ENCODE data around the gene SPAG5. TPM values are rescaled to one million over a fixed set of nuclear protein-coding genes. Genes with fewer than 3 reads are reported as not detected.
"Not testable (repeated sequence)": the region's sequence is repeated elsewhere in the genome, so short reads cannot be mapped to it uniquely, and the experiment has no call there.

SPAG5 gene
- total RNA-seq, 1 donor from 2014 or later = 1.0 TPM

DNA sequence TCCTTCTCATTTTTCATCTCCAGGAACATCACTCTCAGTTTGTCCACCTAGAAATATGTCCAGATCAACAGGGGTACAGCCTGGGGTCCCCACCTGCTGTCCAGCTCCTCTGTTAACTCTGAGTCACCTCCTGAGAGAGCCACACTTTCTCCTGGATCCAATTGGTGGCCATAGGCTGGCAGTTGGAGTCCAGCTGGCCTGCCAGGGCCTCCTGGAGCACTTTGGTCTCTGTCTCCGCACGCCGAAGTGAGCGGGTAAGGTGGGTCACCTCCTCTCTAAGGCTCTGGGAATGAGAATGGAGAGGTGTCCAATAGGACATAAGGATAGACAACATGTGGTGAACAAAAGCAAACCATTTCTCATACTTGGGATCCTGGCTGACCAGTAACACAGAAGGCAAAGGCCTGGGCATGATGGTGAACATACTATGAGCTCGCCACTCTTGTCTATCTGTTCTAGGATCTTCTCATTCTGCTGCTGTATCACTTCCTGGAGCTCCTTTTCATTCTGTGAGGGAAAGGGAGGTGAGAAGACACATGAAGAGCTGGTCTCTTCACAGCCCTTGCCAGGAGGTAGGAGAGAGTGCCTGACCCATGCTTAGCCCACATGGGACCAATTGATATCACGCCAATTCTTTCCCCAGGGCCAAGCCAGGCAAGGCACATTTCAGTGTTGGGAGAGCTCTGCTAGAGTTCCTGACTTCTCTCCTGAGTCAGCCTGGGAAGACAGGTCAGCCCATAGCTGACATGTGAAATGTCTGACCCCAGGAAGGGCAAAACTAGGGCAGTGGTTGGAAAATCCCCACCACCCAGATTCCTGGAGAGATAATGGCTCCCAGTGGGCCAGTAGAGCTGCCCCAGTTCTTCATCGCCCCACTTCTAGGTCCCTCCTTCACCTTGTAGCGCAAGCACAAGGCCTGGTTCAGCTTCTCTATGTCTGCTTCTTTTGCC lies 20.3 kb downstream of the SPAG5 start:
- DNase-seq = no peak
- H3K4me1 ChIP-seq = peaks cover 32% of the 10 kb centered on the region
- H3K27me3 ChIP-seq (ENCODE audit: low read depth) = no peaks in the 10 kb centered on the region
- no peaks in the 10 kb centered on the region for H3K9me3 ChIP-seq (replicated peaks)
- H3K4me3 ChIP-seq = no peak overlapping the region
- peaks cover 9% of the 10 kb centered on the region for H3K36me3 ChIP-seq
- H3K27ac ChIP-seq (replicated peaks) = no peak overlapping the region
- intact Hi-C loops (cut with micrococcal nuclease) = no loop called here
- TF ChIP-seq CTCF (IDR thresholded peaks at IDR 0.05; ENCODE audit: borderline replicate concordance) = no peak

DNA sequence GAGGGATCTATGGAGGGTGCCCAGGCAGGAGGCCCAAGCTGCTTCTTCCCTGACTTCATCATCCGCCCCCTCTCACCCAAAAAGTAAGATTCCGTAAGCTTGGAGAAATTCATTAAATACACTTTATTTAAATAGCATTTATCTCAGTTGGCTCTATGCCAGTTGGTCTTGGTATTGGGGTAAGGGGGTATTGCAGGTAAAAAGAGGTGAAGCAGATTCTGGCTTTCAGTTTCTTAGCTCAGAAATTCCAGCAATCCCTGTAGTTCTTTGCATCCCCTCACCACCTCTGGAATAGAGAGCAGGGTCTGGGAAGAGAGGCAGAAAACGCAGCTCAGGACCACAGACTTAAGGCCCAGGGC lies 21.4 kb downstream of the SPAG5 start:
- Histone ChIP-seq H3K36me3 (peaks cover 11% of the 10 kb centered on the region), H3K4me3 (no peak overlapping the region), H3K27me3 (ENCODE audit: low read depth) (no peaks in the 10 kb centered on the region), H3K27ac (replicated peaks) (peak overlapping the region; percentile 64), H3K4me1 (peaks cover 42% of the 10 kb centered on the region), H3K9me3 (replicated peaks) (no peaks in the 10 kb centered on the region)
- TF ChIP-seq CTCF (IDR thresholded peaks at IDR 0.05; ENCODE audit: borderline replicate concordance) = no peak
- intact Hi-C loops (cut with micrococcal nuclease) = no loop called here
- DNase-seq = no peak

DNA sequence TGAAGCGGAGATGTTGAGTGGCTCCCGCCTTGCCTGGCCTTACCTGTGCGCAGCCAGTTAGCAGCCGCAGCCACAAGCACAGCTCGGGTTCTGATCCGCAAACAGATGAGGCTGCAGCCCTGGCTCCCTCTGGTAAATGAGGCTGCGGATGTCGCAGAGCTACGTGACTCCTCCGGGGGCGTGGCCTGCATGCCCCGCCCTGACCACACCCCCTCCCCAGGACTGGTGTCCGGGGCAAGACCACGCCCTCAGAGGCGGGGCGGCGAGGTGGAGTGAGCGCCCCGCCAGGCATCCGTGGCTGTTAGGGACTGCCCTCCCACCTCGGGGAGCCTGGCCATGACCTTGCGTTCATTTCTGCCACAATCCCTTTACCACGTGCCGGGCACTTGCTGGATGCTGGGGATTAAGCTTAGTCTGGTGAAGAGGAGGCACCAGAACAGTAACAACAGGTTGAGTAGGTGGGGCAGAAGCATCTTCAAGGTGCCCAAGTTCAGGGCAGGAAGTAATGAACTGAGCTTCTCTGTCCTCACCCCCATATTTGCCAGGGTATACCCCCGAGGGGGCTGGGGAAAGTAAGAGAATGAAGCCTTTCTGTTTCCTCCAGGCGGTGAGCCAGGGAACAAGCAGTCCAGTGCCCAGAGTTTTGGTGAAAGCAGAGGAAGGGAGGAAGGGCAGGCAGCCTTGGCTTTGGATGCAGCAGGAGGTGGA lies 21.9 kb downstream of the SPAG5 start, which contains the start of gene ALDOC:
Gene ALDOC (minus strand): TSS at position 138 of the 708 bp plus-strand sequence. CDS start 1,363 bp downstream, outside the sequence.
- H3K4me3 ChIP-seq = peak within 1 kb of the TSS; percentile 61
- TF ChIP-seq CTCF (IDR thresholded peaks at IDR 0.05; ENCODE audit: borderline replicate concordance) = no peak
- intact Hi-C loops (cut with micrococcal nuclease) = no loop called here
- H3K27ac ChIP-seq (replicated peaks) = peak within 1 kb of the TSS; percentile 79
- peaks cover 11% of the 10 kb centered on the region for H3K36me3 ChIP-seq
- H3K4me1 ChIP-seq = peaks cover 48% of the 10 kb centered on the region
- no peaks in the 10 kb centered on the region for H3K9me3 ChIP-seq (replicated peaks)
- DNase-seq = peak; percentile 98
- no peaks in the 10 kb centered on the region for H3K27me3 ChIP-seq (ENCODE audit: low read depth)

DNA sequence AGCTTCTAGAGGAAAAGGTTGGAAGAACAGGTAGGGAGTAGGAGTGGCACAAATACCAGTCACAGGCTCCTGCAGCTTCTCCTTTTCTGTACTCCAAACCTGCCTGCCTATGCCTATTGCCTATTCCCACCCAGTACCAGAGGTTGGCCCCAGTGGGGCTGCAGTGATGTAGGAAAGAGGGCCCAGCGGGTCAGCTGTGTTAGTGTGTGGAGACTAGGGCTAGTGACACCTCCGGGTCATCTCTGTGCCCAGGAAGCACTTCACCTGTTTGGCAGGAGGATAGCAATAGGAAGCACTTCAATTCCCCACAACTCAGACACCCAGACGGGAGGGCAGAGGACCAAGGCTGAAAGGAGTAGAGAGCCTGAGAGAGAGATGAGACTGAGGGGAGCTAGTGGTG lies 22.8 kb downstream of the SPAG5 start:
- Histone ChIP-seq H3K36me3 (peaks cover 11% of the 10 kb centered on the region), H3K4me3 (peak overlapping the region; percentile 61), H3K4me1 (peaks cover 55% of the 10 kb centered on the region), H3K27ac (replicated peaks) (peak overlapping the region; percentile 79)
- intact Hi-C loops (cut with micrococcal nuclease); H3K27me3 ChIP-seq (ENCODE audit: low read depth); H3K9me3 ChIP-seq (replicated peaks); DNase-seq: not testable (repeated sequence)

GRCh38 chr17:28575126-28575795 lies 23.6 kb downstream of the SPAG5 start:
- peak; percentile 55 for TF ChIP-seq CTCF (IDR thresholded peaks at IDR 0.05; ENCODE audit: borderline replicate concordance)
- intact Hi-C loops (cut with micrococcal nuclease) = no loop called here
- Histone ChIP-seq H3K36me3 (peaks cover 11% of the 10 kb centered on the region), H3K9me3 (replicated peaks) (no peaks in the 10 kb centered on the region), H3K4me3 (peak overlapping the region; percentile 61), H3K27me3 (ENCODE audit: low read depth) (no peaks in the 10 kb centered on the region), H3K4me1 (peaks cover 62% of the 10 kb centered on the region), H3K27ac (replicated peaks) (peak overlapping the region; percentile 79)
- DNase-seq = peak; percentile 81
